HepG2 (cell line): ENCODE measurements around the gene DGAT2. TPM values are rescaled to one million over a fixed set of nuclear protein-coding genes. Genes with fewer than 3 reads are reported as not detected.
A peak's percentile ranks its signal among the peaks of the same experiment; 100 is the strongest.

Experiments used
- BRCA1 ChIP-seq: sonication (generic); formaldehyde crosslinking; IDR thresholded peaks from 2 replicates; pipeline ENCODE4 v1.4.0; 2020; ENCODE audit warnings: missing genetic modification reagents
- IRF2 ChIP-seq: IDR thresholded peaks from 2 replicates; pipeline ENCODE4 v1.6.1; 2018; ENCODE audit warnings: missing genetic modification reagents, missing compliant biosample characterization
- KDM3A ChIP-seq: IDR thresholded peaks from 2 replicates; pipeline ENCODE4 v1.6.1; 2018; ENCODE audit warnings: low read depth, missing compliant biosample characterization
- MAFK ChIP-seq, 2 experiments: IDR thresholded peaks in 1 of 2; conservative IDR thresholded peaks in 1 of 2; 2 replicates each; pipeline ENCODE4 v1.6.1; 2011; ENCODE audit warnings: improper control_type of control experiment in 2 of 2, low read length in 2 of 2
- NFE2 ChIP-seq: sonication (generic); formaldehyde crosslinking; IDR thresholded peaks from 2 replicates; pipeline ENCODE4 v1.4.0; 2020; ENCODE audit warnings: missing genetic modification reagents
- NFE2L1 ChIP-seq: sonication (generic); formaldehyde crosslinking; IDR thresholded peaks from 2 replicates; pipeline ENCODE4 v1.4.0; 2020; ENCODE audit warnings: missing genetic modification reagents, mild to moderate bottlenecking, borderline replicate concordance
- NFIB ChIP-seq: sonication (generic); formaldehyde crosslinking; IDR thresholded peaks from 2 replicates; pipeline ENCODE4 v1.9.0; 2021; ENCODE audit warnings: missing genetic modification reagents, mild to moderate bottlenecking, borderline replicate concordance
- SATB2 ChIP-seq: sonication (generic); formaldehyde crosslinking; IDR thresholded peaks from 2 replicates; pipeline ENCODE4 v1.5.0; 2020; ENCODE audit warnings: missing genetic modification reagents
- SKI ChIP-seq: fragments of 450-650 bp; IDR thresholded peaks from one replicate; pipeline ENCODE4 v1.6.1; 2018; ENCODE audit warnings: mild to moderate bottlenecking; ENCODE audit not compliant: partially characterized antibody
- ZBTB21 ChIP-seq: sonication (generic); formaldehyde crosslinking; IDR thresholded peaks from 2 replicates; pipeline ENCODE4 v1.4.0; 2020; ENCODE audit warnings: missing genetic modification reagents
- ZBTB3 ChIP-seq: sonication (generic); formaldehyde crosslinking; IDR thresholded peaks from 2 replicates; pipeline ENCODE4 v1.4.0; 2020; ENCODE audit warnings: low read depth, mild to moderate bottlenecking, moderate library complexity, missing genetic modification reagents, borderline replicate concordance
- ZNF121 ChIP-seq: sonication (generic); formaldehyde crosslinking; IDR thresholded peaks from 2 replicates; pipeline ENCODE4 v1.5.0; 2020; ENCODE audit warnings: mild to moderate bottlenecking, missing genetic modification reagents
- ZNF614 ChIP-seq: IDR thresholded peaks from 2 replicates; pipeline ENCODE4 v1.6.1; 2018; ENCODE audit warnings: missing biosample characterization, missing genetic modification reagents, inconsistent platforms, borderline replicate concordance
- ZNF766 ChIP-seq: sonication (generic); formaldehyde crosslinking; IDR thresholded peaks from 2 replicates; pipeline ENCODE4 v1.5.0; 2020; ENCODE audit warnings: missing genetic modification reagents, borderline replicate concordance
- ZSCAN29 ChIP-seq: sonication (generic); formaldehyde crosslinking; conservative IDR thresholded peaks from 2 replicates; pipeline ENCODE4 v1.4.0; 2020; ENCODE audit warnings: mild to moderate bottlenecking, missing genetic modification reagents
- ZSCAN30 ChIP-seq: sonication (generic); formaldehyde crosslinking; IDR thresholded peaks from 2 replicates; pipeline ENCODE4 v1.5.0; 2020; ENCODE audit warnings: mild to moderate bottlenecking, missing genetic modification reagents
- polyA plus RNA-seq, 8 experiments: library from polyadenylated mRNA; depleted of rRNA in 3 of 8; stranded (reverse) in 7 of 8; unstranded in 1 of 8; fragments of >200 nt; fragmentation: Illumina TruSeq in 4 of 8; extraction: Trizol in 4 of 8; gene quantifications; 2 replicates each; pipeline versions ENCODE4 v1.2.1 to v1.2.3, GENCODE V29; 2011 to 2016; ENCODE audit warnings: low read depth in 4 of 8, missing spikeins in 1 of 8, mixed read lengths in 1 of 8; ENCODE audit not compliant: insufficient read depth in 1 of 8
- total RNA-seq, 5 experiments: library from RNA; depleted of rRNA; stranded (reverse); fragments of >200 nt; fragmentation: Illumina TruSeq; extraction: Trizol; gene quantifications; 2 replicates each; pipeline ENCODE4 v1.2.3, GENCODE V29; 2016; ENCODE audit warnings: low read depth in 1 of 5
- TF ChIP-seq, protein P1 (sequence below): sonication (generic); formaldehyde crosslinking; IDR thresholded peaks from 2 replicates; pipeline ENCODE4 v1.5.1; 2020; ENCODE audit warnings: missing genetic modification reagents, mild to moderate bottlenecking, borderline replicate concordance
- TF ChIP-seq, protein P2 (sequence below): sonication (generic); formaldehyde crosslinking; IDR thresholded peaks from 2 replicates; pipeline ENCODE4 v1.4.0; 2020; ENCODE audit warnings: missing genetic modification reagents
- TF ChIP-seq, protein P3 (sequence below): fragments of 450-650 bp; IDR thresholded peaks from 2 replicates; pipeline ENCODE4 v1.6.1; 2017; ENCODE audit warnings: mild to moderate bottlenecking
- TF ChIP-seq, protein P4 (sequence below), 2 experiments: fragments of 450-650 bp in 1 of 2; sonication (generic) in 1 of 2; formaldehyde crosslinking; IDR thresholded peaks; 2 replicates each; pipeline versions ENCODE4 v1.5.0 to v1.8.0; 2020 to 2022; ENCODE audit warnings: mild to moderate bottlenecking in 1 of 2, missing genetic modification reagents in 1 of 2
- TF ChIP-seq, protein P5 (sequence below): sonication (generic); formaldehyde crosslinking; IDR thresholded peaks from 2 replicates; pipeline ENCODE4 v1.4.0; 2020; ENCODE audit warnings: mild to moderate bottlenecking, missing genetic modification reagents, borderline replicate concordance

DGAT2 gene
- total and polyA plus RNA-seq, 2 of the 13 experiments (the other 11 are each of a cell fraction or from before 2014, with no cell fraction given): 39.0 to 65.6 TPM

DNA sequence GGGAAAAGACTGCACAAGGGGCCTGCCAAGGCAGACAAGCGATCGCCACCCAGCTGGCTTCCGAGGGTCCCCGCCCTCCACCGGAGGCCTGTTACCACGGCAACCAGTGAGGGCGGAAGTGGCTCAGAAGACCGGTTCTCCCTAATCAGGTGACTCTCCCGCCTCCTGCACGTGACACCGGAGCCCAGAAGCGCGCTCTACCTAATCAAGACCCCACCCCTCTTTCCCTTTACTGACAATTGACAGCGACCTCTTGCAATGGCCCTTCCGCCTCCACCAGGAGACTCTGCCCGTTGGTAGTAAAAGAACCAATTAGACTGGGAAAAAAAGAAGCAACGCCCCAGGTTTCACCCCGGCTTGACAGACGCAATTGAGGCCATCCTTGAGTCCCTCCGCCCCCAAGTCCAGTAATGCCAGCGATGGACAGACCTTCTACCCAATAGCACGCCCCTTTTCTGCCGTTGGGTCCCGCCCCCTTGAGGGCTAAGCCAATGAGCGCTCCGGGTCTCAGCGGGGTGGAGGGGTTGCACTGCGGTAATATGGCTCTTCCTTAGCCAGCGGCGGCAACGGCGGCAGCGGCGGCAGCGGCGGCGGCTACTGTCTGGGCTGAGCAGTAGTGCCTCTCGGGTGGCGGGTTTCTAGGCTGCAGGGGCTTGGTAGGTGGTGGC is 46.2 kb downstream of the DGAT2 start, which contains the start of gene UVRAG (continued):
- TF ChIP-seq, protein P1, sequence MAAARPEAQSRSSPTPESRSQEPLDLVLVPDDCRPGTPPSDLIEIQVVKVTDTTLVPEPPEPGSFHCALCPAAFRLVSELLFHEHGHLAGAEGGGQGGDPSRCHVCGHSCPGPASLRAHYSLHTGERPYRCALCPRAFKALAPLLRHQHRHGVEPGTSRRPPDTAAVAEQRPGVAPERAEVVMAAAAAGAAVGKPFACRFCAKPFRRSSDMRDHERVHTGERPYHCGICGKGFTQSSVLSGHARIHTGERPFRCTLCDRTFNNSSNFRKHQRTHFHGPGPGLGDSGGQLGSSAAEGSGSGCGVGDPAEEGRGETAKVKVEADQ (CRISPR knock-in tag): no peak
- TF ChIP-seq ZNF614 (CRISPR knock-in tag) (no peak), ZNF766 (CRISPR knock-in tag) (no peak), SATB2 (no peak), IRF2 (CRISPR knock-in tag) (peak; percentile 70; the same call in 1 of the 2 replicates), ZNF121 (CRISPR knock-in tag) (no peak), KDM3A (no peak; the same call in 1 of the 2 replicates), NFIB (CRISPR knock-in tag) (no peak), BRCA1 (no peak), NFE2L1 (CRISPR knock-in tag) (no peak), ZBTB3 (CRISPR knock-in tag) (no peak), MAFK (conservative IDR thresholded peaks at IDR 0.05 in 1 of 2, IDR thresholded peaks at IDR 0.05 in 1 of 2; ENCODE audit: low read length in 2 of 2) (no peak), ZSCAN30 (CRISPR knock-in tag) (no peak), SKI (no peak), ZBTB21 (CRISPR knock-in tag) (no peak), NFE2 (CRISPR knock-in tag) (no peak), ZSCAN29 (no peak)
- TF ChIP-seq, protein P2, sequence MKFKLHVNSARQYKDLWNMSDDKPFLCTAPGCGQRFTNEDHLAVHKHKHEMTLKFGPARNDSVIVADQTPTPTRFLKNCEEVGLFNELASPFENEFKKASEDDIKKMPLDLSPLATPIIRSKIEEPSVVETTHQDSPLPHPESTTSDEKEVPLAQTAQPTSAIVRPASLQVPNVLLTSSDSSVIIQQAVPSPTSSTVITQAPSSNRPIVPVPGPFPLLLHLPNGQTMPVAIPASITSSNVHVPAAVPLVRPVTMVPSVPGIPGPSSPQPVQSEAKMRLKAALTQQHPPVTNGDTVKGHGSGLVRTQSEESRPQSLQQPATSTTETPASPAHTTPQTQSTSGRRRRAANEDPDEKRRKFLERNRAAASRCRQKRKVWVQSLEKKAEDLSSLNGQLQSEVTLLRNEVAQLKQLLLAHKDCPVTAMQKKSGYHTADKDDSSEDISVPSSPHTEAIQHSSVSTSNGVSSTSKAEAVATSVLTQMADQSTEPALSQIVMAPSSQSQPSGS (CRISPR knock-in tag): peak; percentile 6; the same call in 1 of the 2 replicates
- TF ChIP-seq, protein P3, sequence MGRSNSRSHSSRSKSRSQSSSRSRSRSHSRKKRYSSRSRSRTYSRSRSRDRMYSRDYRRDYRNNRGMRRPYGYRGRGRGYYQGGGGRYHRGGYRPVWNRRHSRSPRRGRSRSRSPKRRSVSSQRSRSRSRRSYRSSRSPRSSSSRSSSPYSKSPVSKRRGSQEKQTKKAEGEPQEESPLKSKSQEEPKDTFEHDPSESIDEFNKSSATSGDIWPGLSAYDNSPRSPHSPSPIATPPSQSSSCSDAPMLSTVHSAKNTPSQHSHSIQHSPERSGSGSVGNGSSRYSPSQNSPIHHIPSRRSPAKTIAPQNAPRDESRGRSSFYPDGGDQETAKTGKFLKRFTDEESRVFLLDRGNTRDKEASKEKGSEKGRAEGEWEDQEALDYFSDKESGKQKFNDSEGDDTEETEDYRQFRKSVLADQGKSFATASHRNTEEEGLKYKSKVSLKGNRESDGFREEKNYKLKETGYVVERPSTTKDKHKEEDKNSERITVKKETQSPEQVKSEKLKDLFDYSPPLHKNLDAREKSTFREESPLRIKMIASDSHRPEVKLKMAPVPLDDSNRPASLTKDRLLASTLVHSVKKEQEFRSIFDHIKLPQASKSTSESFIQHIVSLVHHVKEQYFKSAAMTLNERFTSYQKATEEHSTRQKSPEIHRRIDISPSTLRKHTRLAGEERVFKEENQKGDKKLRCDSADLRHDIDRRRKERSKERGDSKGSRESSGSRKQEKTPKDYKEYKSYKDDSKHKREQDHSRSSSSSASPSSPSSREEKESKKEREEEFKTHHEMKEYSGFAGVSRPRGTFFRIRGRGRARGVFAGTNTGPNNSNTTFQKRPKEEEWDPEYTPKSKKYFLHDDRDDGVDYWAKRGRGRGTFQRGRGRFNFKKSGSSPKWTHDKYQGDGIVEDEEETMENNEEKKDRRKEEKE: no peak
- TF ChIP-seq, protein P4, sequence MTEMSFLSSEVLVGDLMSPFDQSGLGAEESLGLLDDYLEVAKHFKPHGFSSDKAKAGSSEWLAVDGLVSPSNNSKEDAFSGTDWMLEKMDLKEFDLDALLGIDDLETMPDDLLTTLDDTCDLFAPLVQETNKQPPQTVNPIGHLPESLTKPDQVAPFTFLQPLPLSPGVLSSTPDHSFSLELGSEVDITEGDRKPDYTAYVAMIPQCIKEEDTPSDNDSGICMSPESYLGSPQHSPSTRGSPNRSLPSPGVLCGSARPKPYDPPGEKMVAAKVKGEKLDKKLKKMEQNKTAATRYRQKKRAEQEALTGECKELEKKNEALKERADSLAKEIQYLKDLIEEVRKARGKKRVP (CRISPR knock-in tag; IDR thresholded peaks at IDR 0.05): no peak
- TF ChIP-seq, protein P5, sequence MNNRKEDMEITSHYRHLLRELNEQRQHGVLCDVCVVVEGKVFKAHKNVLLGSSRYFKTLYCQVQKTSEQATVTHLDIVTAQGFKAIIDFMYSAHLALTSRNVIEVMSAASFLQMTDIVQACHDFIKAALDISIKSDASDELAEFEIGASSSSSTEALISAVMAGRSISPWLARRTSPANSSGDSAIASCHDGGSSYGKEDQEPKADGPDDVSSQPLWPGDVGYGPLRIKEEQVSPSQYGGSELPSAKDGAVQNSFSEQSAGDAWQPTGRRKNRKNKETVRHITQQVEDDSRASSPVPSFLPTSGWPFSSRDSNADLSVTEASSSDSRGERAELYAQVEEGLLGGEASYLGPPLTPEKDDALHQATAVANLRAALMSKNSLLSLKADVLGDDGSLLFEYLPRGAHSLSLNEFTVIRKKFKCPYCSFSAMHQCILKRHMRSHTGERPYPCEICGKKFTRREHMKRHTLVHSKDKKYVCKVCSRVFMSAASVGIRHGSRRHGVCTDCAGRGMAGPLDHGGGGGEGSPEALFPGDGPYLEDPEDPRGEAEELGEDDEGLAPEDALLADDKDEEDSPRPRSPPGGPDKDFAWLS (CRISPR knock-in tag): no peak
